ENCODE data around the gene MYL11. TPM values are rescaled to one million over a fixed set of nuclear protein-coding genes. Genes with fewer than 3 reads are reported as not detected.
"Not testable (repeated sequence)": the region's sequence is repeated elsewhere in the genome, so short reads cannot be mapped to it uniquely, and the experiment has no call there.

The MYL11 gene
- total RNA-seq, 1 experiment from 2014 or later, result not detected

DNA sequence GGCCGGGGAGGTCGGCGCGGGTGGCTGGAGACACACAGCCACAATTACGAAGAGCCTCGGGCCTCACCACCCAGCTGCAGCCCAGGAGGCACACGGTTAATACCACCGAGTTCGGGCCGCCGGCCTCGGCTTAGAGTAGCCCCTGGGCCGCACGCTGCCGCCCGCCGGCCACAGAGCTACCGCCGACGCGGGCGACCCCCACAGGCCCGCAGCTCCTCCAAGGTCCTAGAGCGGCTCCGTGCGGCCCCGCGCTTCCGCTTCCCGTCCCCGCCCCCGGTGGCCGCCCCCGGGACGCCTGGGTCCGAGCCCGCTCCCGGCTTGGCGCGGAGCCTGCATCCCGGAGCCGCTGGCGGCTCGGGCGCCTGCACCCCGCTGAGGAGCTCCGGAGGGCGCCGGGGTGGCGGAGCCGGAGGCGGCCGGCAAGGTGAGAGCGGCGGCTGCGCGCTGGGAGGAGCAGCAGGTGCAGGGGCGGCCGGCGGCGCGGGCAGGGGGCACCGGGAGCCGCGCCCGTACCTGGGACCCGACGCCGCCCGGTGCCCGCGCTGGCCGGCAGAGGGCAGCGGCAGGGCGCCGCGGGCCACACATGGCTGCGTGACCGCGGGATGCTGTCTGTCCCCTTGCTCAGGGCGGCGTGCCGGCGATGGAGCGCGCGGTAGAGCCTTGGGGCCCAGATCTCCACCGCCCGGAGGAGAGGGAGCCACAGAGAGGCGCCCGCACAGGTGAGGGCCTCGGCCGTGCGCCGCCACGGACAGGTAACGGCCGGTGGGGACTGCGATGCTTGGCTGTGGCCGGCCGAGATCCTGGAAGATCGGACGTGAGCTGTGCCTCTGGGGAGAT lies 20.8 kb downstream of the MYL11 start, which contains the start of gene ZNF48 (continued):
- TF ChIP-seq ZBTB33 (IDR thresholded peaks at IDR 0.05; ENCODE audit: extremely low read depth, insufficient replicate concordance, low read length) (peak; percentile 28), POLR2A (IDR thresholded peaks at IDR 0.05; ENCODE audit: borderline replicate concordance, extremely low read depth, insufficient read depth, insufficient read length) (no peak)

GRCh38 chr16:30395992-30396585 lies 21.5 kb downstream of the MYL11 start:
- H3K27me3 ChIP-seq (ENCODE audit: insufficient read depth, low read length), result no peaks in the 10 kb centered on the region
- peak overlapping the region; percentile 87 for H3K9ac ChIP-seq (ENCODE audit: low read length)
- RAD21 ChIA-PET (ENCODE audit: low non-redundant PET in 1 of 2, low total read pairs in 2 of 2, uncharacterized antibody in 2 of 2, unreplicated experiment in 2 of 2), result interaction anchor here in 1 of 2 experiments (1.9 kb wide), 1 partner anchor 41 kb away, joined by 4 read pairs; the partner anchor contains the start of gene CD2BP2
- CTCF ChIA-PET, result interaction anchor here (1.6 to 2.5 kb wide), 4 partner anchors 12 to 25 kb away, joined by 5 to 19 read pairs (median 8); partner anchors contain the start of gene ZNF771
- H3K4me3 ChIP-seq (replicated peaks in 1 of 2; ENCODE audit: low read depth in 1 of 2, low read length in 2 of 2), result peak overlapping the region; percentile 95 to 96
- peaks cover 25% of the 10 kb centered on the region for H3K79me2 ChIP-seq (ENCODE audit: insufficient read depth, low read length)
- intact Hi-C loops (cut with micrococcal nuclease), result loop anchor here (1.0 to 2.0 kb wide), 2 partner anchors 17 to 41 kb away; partner anchors contain the start of gene CD2BP2
- POLR2A ChIA-PET, result interaction anchor here (1.2 to 2.1 kb wide), 5 partner anchors 9 to 34 kb away, joined by 3 to 10 read pairs (median 4); partner anchors contain the start of genes DCTPP1 and ZNF771
- TSS peak; percentile 69 for BruUV-seq (replicated peaks)
- H2AFZ ChIP-seq (ENCODE audit: low read depth, low read length, poor library complexity, severe bottlenecking), result no peak overlapping the region
- no peak for DNase-seq (ENCODE audit: low read depth, low spot score)
- no peaks in the 10 kb centered on the region for H3K9me2 ChIP-seq (ENCODE audit: insufficient read depth)
- H3K27ac ChIP-seq (ENCODE audit: low read depth, low read length), result peak overlapping the region; percentile 97
- TF ChIP-seq TCF7L2 (IDR thresholded peaks at IDR 0.05; ENCODE audit: borderline replicate concordance, extremely low read depth, insufficient read depth, insufficient read length), result no peak
- no peak for TF ChIP-seq SP1 (IDR thresholded peaks at IDR 0.05; ENCODE audit: low read depth)
- no peak for TF ChIP-seq JUND (IDR thresholded peaks at IDR 0.05)
- TF ChIP-seq, protein P1, sequence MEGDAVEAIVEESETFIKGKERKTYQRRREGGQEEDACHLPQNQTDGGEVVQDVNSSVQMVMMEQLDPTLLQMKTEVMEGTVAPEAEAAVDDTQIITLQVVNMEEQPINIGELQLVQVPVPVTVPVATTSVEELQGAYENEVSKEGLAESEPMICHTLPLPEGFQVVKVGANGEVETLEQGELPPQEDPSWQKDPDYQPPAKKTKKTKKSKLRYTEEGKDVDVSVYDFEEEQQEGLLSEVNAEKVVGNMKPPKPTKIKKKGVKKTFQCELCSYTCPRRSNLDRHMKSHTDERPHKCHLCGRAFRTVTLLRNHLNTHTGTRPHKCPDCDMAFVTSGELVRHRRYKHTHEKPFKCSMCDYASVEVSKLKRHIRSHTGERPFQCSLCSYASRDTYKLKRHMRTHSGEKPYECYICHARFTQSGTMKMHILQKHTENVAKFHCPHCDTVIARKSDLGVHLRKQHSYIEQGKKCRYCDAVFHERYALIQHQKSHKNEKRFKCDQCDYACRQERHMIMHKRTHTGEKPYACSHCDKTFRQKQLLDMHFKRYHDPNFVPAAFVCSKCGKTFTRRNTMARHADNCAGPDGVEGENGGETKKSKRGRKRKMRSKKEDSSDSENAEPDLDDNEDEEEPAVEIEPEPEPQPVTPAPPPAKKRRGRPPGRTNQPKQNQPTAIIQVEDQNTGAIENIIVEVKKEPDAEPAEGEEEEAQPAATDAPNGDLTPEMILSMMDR (IDR thresholded peaks at IDR 0.05 in 2 of 3, conservative IDR thresholded peaks at IDR 0.05 in 1 of 3; ENCODE audit: borderline replicate concordance in 1 of 3, insufficient read depth in 1 of 3, low read depth in 2 of 3, low read length in 2 of 3), result no peak
- H3K36me3 ChIP-seq (ENCODE audit: control insufficient read depth in 1 of 2, insufficient read depth in 2 of 2, low read length in 2 of 2), result peaks cover 2 to 18% of the 10 kb centered on the region in 2 experiments; a peak in 3 of 4 replicates
- H3K4me1 ChIP-seq (ENCODE audit: control insufficient read depth in 1 of 2, insufficient read depth in 2 of 2, low read length in 2 of 2), result peaks cover 31 to 57% of the 10 kb centered on the region in 2 experiments
- no peak for ATAC-seq
- H3K9me3 ChIP-seq (ENCODE audit: control insufficient read depth in 1 of 2, insufficient read depth in 1 of 2, low read depth in 1 of 2, low read length in 2 of 2), result no peaks in the 10 kb centered on the region
- H4K20me1 ChIP-seq (ENCODE audit: insufficient read depth), result no peaks in the 10 kb centered on the region
- peak overlapping the region; percentile 88 for H3K4me2 ChIP-seq (ENCODE audit: low read length)

GRCh38 chr16:30396627-30397026 lies 22.0 kb downstream of the MYL11 start:
- Histone ChIP-seq H3K4me2 (ENCODE audit: low read length) (peak overlapping the region; percentile 88), H3K4me1 (ENCODE audit: control insufficient read depth in 1 of 2, insufficient read depth in 2 of 2, low read length in 2 of 2) (peaks cover 36 to 62% of the 10 kb centered on the region in 2 experiments), H3K36me3 (ENCODE audit: control insufficient read depth in 1 of 2, insufficient read depth in 2 of 2, low read length in 2 of 2) (peaks cover 2 to 18% of the 10 kb centered on the region in 2 experiments; a peak in 3 of 4 replicates), H3K79me2 (ENCODE audit: insufficient read depth, low read length) (peaks cover 25% of the 10 kb centered on the region), H3K27ac (ENCODE audit: low read depth, low read length) (peak overlapping the region; percentile 97), H3K9ac (ENCODE audit: low read length) (peak overlapping the region; percentile 87), H3K4me3 (replicated peaks in 1 of 2; ENCODE audit: low read depth in 1 of 2, low read length in 2 of 2) (peak overlapping the region; percentile 95 to 96)
- CTCF ChIA-PET, result interaction anchor here (2.5 kb wide), 1 partner anchor 13 kb away, joined by 19 read pairs; no protein-coding TSS in a partner anchor
- H3K27me3 ChIP-seq (ENCODE audit: insufficient read depth, low read length); H4K20me1 ChIP-seq (ENCODE audit: insufficient read depth); DNase-seq (ENCODE audit: low read depth, low spot score); BruUV-seq (replicated peaks); H3K9me2 ChIP-seq (ENCODE audit: insufficient read depth); intact Hi-C loops (cut with micrococcal nuclease); ATAC-seq; H2AFZ ChIP-seq (ENCODE audit: low read depth, low read length, poor library complexity, severe bottlenecking); H3K9me3 ChIP-seq (ENCODE audit: control insufficient read depth in 1 of 2, insufficient read depth in 1 of 2, low read depth in 1 of 2, low read length in 2 of 2): not testable (repeated sequence)
- RAD21 ChIA-PET (ENCODE audit: low non-redundant PET in 1 of 2, low total read pairs in 2 of 2, uncharacterized antibody in 2 of 2, unreplicated experiment in 2 of 2), result interaction anchor here in 1 of 2 experiments (0.6 to 1.9 kb wide), 2 partner anchors 22 to 42 kb away, joined by 3 to 4 read pairs; partner anchors contain the start of gene CD2BP2
- POLR2A ChIA-PET, result interaction anchor here (1.5 to 2.1 kb wide), 2 partner anchors 8 to 10 kb away, joined by 3 to 10 read pairs; partner anchors contain the start of gene ZNF771
